ENCODE results near the gene RPS2.

DNA sequence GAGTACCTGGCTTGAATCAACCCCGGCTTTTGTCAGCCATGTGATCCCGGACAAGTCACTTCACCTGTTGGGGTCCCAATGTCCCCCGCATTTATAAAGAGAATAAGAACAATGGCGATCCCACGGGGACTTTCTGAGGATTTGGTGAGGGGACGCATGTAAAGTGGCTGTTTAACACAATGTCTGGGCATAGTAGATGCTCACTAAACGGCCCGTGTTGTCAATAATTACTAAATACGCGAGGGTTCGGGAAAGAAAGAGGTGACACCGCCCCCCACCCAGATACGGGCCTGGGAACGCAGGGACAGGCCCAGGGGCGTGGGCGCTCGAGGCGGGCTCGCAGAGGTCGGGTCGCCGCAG, 26.9 kb upstream of the RPS2 start:
- TF ChIP-seq RAD21 (IDR thresholded peaks at IDR 0.05; ENCODE audit: low read depth): no peak
- no peak for TF ChIP-seq CEBPB (IDR thresholded peaks at IDR 0.05)
- no peak for TF ChIP-seq EP300 (IDR thresholded peaks at IDR 0.05; ENCODE audit: borderline replicate concordance)
- no peak for TF ChIP-seq MAX (IDR thresholded peaks at IDR 0.05)
- no peak for TF ChIP-seq TAF1 (IDR thresholded peaks at IDR 0.05; ENCODE audit: low read depth)
- no peak for TF ChIP-seq USF1 (IDR thresholded peaks at IDR 0.05)
- no peak for TF ChIP-seq CREB1 (IDR thresholded peaks at IDR 0.05; ENCODE audit: low read depth)
- TF ChIP-seq ZBTB7A (IDR thresholded peaks at IDR 0.05; ENCODE audit: low read depth): no peak
